ENCODE measurements around the gene GLG1.

GRCh38 chr16:74605746-74606520 lies 981 bp downstream of the GLG1 start:
- TF ChIP-seq FOXM1 (IDR thresholded peaks at IDR 0.05; ENCODE audit: borderline replicate concordance, low read depth), result no peak
- no peak for TF ChIP-seq EP300 (IDR thresholded peaks at IDR 0.05; ENCODE audit: borderline replicate concordance)
- TF ChIP-seq YY1 (IDR thresholded peaks at IDR 0.05; ENCODE audit: low read depth), result no peak
- TF ChIP-seq EGR1 (IDR thresholded peaks at IDR 0.05), result no peak
- TF ChIP-seq MAX (IDR thresholded peaks at IDR 0.05), result no peak
